Stimulated activated CD8-positive, alpha-beta memory T cell treated with anti-CD3 and anti-CD28 coated beads, Interleukin-7, amount 100 ng/mL, for 1 hour (primary cell): Measurements from ENCODE around the gene KCNIP3.

Experiments
- DNase-seq, 2 donors: peaks; one replicate each; pipeline ENCODE4 v3.0.0-alpha.2; 2020; ENCODE audit warnings: low read depth in 2 of 2

KCNIP3 gene

DNA sequence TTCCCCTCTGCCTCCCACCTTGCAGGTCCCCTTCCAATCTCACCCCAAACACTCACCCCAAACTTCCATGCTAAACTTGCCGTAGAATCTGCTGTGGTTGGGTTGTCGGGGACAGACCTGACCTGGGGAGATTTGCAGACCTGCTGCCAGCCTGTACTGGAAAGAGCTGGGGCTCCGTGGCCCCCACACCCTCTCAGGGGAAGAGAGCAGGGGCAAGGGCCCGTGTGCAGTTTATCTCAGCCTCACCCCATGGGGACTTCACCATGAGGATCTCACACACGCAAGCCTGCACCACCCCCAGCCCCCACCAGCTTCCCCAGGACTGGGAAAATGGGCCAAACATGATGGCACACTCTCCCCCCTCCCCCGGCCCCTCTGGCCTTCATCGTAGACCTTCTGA is 30.7 kb downstream of the KCNIP3 start:
- no peak for DNase-seq

DNA sequence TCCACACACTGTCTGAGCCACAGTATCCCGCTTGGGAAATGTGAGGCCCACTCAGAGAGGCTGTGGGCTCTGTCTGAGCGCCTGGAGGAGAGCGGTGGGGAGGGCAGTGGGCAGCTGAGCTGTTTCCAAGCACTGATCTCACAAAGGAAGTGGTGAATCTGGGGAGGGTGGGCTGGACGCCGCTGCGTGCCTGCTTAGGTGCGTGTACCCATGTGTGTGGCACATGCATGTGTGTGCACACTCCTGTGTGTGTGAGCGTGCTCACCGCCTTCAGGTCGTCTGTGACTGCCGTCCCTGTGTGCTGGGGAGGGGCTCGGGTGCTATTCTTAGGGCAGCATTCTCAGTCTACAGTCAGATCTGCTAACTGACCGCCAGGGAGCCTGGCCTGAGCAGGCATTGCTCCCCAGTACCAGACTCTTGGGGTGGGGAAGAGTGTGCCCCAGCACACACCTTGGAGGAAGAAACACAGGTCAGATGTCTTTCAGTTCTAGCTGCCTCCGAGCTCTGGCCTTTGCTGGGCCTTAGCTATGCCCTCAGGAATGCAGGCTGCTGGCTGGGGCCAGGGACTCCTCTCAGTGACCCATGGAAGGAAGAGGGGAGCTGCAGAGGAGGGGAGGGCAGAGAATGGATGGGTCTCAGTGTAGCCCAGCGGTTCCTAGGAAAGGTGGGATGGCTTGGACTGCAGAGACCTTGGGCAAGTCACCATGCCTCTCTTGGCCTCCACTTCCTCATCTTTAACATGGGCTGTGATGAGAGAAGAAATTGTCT is 31.4 kb downstream of the KCNIP3 start:
- no peak for DNase-seq

DNA sequence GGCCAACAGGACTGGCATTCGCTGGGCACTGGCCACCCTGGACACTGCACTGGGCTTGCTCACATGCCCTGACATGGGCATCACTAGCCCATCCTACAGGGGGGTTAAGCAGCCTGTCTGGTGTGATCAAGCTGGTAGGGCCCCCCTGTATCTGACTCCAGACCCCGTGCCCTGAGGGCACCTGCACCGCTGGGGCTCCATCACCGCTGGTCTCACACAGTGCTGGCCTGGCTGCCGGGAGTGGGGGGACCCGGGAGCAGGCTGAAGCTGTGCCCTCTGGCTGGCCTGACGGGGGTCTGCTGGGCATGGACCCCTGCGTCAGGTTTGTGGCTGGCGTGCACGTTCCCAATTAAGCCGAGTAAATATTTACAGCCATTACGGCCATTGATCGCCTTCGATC is 32.3 kb downstream of the KCNIP3 start:
- DNase-seq, result no peak

DNA sequence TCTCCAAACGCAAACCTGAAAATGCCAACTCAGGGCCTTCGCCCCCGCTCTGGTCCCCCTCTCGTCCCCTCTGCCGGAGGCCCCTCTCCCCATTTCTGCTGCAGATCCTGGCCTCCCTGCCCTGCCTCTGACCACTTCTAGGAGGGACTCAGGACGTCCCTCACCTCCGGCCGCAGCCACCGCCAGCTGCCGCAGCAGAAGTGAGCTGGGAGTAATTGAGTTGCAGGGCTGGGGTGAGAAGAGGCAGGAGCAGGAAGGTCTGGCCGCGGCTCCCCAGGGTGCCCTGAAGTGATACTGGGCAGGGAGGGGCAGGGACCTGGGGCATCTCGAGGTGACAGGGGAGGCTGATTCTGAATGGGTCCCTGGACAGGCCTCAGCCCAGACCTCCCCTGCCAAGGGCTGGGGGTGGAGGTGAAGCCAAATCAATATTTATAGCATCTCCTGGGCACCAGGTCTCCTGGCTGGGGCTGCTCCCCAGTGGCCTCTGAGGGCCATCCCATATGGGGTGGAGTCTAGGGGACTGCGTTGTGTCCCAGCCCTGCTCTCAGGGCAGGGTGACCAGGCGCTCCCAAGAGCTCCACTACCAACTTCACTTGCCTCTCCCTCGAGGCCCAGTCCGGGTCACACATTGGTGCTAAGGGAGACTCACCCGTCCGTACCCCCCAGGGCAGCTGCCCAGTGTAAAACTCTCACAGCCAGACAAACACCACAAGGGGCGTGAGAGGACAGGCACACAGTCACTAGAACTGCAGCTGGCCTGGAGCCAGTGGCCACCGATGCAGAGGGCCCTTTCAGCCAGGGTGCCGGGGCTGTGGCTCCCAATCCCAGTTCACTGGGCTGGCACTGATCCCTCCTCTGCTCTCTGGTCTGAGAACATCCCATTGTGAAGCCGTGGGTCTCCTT is 33.0 kb downstream of the KCNIP3 start:
- no peak for DNase-seq

DNA sequence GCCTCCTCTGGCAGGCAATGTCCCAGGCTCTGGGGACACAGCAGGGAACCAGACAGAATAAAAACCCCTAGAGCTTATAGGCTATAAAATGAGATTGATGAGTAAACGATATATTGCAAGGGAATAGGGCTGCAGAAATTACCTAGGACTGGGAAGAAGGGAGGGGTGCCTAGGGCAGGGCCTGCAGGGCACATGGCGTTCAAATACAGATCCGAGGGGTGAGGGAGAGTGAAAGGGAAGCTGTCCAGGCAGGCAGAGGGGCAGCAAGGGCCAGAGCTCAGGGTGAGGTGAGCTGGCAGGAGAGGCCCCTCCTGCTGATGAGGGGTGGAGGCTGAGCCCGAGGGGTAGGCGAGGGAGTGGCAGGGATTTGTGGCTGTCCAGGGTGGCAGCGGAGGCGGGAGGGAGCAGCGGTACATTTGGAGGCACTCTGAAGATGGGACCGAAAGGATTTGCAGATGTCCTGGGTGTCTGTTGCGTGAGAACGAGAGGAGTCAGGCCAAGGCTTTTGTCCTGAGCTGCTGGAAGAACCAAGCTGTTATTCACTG is 33.7 kb downstream of the KCNIP3 start:
- no peak for DNase-seq

DNA sequence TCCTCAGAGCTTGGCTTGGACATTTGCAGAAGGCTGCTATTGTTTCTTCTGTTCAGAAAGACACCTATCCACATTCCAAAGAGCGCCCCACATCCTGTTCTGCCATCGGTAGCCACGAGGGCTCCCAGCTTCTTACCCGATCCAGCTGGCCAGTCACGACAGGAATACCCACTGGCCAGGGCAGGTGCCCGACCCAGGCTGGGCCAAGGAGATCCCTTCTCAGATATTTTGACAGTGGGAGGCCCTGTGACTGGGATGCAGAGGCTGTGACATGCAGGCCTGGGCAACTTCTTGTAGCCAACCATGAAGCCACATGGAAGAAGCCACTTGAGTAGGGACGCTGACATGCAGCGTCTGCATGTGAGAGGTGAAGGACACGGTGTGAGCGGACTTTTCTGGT is 34.5 kb downstream of the KCNIP3 start:
- DNase-seq, result no peak

DNA sequence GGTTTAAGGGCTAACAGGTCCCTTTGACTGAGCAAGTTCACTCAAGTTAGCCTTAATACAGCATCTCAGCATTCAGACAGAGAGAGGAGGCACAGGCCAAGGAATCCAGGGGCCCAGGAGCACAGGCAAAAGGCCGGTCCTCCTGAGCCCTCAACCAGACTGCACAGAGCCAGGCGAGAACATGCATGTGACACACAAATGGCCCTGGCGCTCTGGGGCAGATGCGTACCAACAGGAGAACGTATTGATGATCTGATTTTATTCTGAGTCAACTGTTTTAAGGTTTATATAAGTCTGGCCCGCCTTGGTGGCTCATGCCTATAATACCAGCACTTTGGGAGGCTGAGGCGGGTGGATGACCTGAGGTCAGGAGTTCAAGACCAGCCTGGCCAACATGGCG is 34.9 kb downstream of the KCNIP3 start:
- DNase-seq, result no peak

DNA sequence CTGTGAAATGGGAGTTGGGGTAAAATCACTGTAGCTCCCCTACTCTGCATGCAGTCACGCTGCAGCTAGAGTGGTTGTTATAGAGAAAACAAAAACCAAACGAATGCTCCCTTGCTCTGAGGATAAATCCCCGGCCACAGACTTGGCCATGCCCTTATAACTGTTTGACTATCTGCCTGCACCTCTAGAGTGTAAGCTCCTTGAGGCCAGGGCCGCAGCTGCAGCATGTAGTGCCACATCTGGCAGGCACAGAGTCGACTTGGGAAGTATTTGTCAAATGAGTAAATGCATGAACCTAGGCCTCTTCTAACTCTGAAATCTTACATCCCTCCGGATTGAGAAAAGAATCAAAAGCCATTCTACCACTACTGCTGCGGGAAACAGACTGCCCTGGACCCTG is 35.9 kb downstream of the KCNIP3 start:
- DNase-seq, result no peak

DNA sequence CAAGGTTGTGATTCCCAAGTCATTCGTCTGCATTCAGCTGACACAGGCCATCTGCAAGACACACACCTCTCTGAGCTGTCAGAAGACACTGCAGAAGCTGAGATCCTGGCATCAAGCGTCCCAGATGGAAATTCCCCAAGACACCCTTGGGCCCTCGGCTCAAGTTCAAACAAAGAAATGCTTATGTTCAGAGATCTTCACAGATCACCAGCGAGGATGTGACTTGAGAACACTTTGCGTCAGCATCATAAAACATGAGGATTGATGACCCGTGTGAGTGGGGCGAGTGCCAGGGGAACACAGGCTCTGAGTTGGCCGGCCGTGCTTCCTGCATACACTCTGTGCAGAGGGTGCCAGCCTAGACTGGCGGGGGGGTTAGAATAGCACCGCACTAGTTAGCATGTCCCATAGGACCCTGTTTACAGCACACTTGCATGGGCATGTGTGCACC is 36.8 kb downstream of the KCNIP3 start:
- no peak for DNase-seq

DNA sequence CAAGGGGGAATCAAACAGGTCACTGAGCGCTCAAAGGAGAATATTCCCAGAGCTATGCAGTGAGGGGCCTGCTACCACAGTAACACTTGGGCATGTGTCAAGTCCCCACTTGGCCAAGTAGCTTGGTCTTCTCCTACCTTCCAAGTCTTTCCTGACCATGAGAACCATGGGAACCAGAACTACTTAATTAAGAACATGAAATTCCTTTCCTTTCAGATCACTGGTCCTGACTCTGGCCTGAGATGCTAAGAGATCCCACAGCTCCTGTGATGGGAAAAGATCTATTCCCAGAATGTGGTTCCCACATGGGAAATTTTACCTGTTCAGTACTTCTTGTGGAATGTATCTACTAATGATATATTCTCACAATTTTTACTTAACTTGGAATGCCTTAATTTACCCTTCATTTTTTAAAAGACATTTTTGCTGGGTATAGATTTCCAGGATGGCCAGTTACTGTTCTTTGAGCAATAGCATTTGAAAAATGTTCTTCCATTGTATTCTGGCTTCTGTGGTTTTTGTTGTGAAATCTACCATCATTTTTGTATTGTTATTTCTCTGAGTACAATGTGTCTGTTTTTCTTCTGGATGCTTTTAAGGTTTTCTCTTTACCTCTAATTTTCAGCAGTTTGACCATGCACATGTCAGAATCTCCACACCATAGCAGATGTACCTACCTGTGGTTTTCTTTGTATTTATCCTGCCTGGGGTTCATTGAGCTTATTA is 37.9 kb downstream of the KCNIP3 start:
- DNase-seq, result no peak

DNA sequence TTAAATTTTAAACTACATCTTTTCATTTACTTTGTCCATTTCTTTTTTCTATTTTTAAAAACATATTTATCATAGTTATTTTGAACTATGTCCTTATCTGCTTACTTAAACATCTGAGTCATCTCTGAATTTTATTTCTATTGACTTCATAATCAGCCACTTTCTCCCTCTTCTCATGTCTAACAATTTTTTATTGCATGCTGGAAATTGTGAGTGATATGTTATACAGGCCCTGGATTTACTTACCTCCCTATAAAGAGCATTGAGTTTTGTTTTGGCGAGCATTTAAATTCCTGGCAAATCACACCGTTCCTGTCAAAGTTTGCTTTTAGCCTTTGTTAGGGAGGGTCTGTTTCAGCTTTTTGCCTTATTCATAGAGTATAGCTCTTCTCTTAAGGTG is 39.3 kb downstream of the KCNIP3 start:
- no peak for DNase-seq

DNA sequence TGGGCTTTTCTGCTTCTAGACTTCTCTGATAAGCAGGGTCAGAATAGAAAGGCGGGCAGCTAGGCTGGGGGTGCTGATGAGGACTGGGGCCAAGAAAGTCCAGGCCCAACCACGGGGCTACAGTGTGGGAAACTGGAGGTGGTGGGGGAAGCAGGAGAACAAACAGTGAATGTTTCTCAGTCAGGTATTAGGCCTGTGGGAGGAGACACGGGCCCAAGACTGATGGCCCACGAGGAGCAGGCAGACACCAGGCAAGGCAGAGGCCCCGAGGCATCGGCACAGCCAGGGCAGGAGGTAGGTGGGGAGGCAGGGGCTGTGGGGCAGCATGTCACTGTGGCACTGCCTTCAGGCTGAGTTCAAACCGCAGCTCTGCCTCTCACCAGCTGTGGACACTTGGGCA is 40.7 kb downstream of the KCNIP3 start:
- no peak for DNase-seq

DNA sequence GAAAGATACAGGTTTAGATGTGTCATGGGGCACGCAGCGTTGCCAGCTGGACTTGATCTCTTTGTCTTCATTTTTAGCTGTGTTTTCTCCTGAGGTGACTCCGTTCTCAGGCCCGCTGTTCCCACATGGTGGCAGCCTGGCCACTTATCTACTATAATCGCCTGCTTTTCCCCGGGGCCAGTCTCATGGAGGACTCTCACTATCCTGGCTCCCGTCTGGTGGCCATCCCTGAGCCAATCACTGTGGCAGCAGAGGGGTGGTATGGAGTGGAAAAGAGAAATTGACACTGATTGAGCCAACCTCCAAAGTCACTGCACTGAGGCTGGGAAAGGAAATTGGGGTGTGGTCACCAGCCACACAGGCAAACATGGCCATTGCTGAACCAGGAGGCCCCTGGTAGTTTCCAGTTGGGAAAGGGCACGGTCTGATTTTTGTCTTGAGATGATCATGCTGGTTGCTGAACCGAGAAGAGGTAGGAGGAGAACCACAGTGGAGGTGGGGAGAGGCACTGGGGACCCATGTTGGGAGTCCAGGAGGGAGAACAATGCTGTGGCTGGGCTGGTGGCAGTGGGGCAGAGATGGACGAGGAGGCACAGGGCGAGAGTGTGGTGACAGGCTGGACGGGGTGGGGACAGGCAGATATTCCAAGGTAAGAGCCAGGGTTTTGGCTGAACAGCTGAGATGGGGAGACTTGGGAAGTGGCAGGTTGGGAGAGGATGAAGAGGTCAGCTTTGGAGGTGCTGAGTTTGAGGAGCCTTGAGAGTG is 45.6 kb downstream of the KCNIP3 start:
- DNase-seq, result no peak

DNA sequence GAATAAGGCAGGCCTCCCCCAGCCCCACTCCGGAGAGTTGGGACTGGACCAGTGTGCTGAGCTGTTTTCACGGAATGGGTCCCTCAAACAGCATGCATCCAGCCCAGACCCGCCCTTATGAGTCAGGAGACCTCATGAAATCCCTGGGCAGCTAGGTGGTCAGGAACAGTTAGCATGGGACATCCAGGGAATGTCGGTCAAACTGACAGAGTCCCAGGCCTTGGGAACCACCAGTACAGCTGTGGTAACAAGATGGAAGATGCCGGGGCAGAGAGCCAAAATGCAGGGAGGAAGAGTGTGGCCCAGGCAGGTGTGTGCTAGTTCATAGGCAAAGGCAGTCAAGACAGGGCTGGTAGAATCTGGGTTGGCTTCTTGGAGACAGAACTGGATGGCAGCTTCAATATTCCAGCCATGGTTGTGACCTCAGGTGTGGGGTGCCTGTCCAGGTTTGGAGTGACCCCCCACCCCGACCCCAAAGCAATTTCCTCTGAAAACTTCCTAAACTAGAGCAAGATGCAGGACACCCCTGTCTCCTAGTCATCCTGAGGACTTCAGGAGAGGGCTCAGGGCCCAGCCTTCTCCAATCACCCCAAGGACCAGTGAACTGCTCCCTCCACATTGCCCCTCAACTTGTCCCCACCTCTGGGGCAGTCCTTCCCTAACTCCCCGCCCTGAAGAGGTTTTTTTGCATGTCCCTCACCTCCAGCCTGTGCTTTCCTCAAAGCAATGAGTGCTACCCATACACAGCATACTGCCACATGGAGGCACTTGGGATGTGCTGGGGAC is 46.5 kb downstream of the KCNIP3 start:
- no peak for DNase-seq

DNA sequence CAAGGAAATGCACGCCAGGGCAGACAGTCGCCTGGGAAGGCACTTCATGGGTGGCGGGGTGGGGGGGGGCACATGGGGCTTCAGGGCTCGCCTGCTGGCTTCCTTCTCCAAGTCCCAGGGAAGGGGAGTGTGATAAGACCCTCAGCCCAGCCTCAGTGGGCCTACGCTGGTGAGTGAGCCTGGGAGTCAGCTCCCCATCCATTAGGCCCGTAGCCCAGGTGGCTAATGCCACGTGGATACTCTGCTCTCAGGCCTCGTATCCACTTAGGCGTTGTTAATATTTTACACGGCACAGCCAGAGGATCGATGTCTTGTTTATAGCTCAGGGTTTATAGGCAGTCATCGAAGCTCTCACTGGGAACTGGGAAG is 47.1 kb downstream of the KCNIP3 start:
- DNase-seq, result no peak

DNA sequence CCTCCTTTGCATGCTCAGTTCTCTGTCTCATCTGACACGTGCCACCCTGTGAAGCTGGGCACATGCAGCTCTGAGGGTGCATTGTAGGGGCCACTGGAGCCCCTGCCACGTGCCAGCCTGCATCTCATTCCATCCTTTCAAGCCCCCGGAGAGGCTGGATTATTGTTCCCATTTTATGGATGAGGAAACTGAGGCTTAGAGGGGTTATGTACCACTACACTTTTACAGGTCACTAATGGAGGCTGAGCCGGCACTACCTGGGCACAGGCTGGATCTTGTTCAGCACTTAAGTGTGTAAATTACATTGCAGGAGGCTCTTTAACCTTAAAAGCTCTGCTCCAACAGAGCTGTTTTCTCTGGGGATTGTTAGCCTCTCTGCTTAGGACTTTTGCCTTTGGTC is 47.5 kb downstream of the KCNIP3 start:
- no peak for DNase-seq

DNA sequence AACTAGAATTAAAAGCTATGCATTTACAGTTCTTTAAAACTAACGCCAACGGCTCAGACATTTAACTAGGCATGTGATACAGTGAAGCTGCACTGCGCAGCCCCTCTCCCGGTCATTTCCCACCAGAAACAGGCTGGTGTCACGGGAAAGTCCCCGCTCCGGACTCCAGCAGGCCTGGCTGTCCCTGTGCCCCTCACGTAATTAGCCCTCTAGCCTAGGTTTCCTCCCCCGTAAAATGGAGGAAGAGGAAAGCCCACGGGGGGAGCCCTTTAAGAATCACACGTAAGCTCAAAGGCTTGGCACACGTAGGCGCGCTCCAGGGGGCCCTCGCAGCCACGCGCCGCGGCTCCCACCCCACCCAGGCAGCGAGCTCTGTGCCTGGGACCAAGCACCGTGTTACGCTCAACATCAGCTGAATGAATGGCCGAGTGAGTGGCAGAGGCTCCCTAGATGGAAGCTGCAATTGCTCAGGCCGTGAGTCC is 48.0 kb downstream of the KCNIP3 start:
- DNase-seq, result no peak

DNA sequence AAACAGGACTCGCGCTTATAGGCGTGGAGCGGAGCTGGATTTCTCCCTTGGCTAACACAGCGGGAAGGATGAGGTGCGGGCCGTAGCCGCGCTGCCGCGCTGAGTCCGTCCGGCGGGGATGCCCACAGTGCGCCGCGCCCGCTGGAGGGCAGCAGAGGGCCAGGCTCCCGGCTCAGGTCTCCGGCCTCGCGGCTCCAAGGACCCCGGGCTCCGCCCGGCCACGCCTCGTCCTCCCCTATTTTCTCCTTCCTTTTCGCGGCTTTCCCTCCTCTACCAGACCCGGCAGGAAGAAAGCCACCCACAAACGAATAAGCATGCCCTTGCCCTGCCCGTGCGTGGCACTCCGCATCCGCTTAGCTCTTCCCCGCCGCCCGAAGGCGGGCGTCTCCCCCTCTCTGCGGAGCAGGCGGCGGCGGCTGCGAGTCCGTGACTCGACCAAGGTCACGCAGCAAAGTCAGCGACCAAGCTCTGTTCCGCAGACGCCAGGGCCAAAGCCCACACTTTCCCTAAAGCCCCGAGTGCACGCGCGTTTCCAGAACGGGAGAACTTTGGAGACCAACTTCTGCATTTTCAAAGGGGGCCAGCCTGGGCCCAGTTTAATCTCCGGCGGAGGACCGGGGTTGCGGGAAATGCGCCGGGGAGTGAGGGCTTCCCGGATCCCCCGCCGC is 48.5 kb downstream of the KCNIP3 start:
- peak in 1 of 2 donors; percentile 34 for DNase-seq

DNA sequence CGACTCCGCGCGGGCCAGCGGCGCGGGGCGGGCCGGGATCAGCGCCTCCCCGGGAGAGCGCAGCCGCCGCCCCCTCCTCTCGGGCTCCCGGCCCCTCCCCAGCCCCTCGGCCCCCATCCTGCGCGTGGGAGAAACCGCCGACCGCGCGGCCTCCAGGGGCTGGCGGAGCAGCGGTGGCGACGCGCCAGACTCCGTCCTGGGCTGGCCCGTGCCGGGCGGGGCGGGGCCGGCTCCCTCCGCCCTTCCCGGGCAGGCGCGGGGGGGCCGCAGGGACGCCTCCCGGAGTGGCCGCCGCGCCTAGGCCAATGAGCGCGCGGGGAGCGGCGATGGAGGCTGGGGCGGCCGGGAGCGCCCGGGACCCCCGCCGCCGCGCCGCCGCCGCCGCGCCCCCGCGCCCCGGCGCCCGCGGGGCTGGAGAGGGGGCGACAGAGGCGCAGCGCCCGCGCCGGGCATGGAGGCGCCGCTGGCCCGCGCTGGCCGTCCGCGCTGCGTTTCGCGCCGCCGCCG is 49.1 kb downstream of the KCNIP3 start:
- DNase-seq, result no peak
